NCI-H146 treated with DMSO at 0.1 percent for 48 hours (cell line): ENCODE data around the gene GMFB.

Experiments
- DNase-seq: peaks from one replicate; lab custom pipeline; 2025; ENCODE audit not compliant: unreplicated experiment; lab: John Stamatoyannopoulos, UW

GMFB gene

DNA sequence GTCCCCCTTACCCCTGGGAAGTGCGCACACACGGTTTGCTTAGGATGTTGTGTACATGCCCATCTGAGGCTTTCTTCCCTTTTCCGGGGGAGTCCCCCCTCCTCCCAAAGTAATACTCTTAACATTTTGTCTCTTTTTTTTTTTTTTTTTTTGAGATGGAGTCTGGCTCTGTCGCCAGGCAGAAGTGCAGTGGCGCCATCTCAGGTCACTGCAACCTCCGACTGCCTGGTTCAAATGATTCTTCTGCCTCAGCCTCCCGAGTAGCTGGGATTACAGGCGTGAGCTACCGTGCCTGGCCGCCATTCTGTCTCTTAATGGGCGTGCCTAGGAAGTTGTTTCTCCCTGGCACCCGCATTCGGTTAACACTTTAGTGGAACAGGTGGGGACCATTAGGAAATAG, 4.5 kb upstream of the GMFB start:
- DNase-seq: no peak

DNA sequence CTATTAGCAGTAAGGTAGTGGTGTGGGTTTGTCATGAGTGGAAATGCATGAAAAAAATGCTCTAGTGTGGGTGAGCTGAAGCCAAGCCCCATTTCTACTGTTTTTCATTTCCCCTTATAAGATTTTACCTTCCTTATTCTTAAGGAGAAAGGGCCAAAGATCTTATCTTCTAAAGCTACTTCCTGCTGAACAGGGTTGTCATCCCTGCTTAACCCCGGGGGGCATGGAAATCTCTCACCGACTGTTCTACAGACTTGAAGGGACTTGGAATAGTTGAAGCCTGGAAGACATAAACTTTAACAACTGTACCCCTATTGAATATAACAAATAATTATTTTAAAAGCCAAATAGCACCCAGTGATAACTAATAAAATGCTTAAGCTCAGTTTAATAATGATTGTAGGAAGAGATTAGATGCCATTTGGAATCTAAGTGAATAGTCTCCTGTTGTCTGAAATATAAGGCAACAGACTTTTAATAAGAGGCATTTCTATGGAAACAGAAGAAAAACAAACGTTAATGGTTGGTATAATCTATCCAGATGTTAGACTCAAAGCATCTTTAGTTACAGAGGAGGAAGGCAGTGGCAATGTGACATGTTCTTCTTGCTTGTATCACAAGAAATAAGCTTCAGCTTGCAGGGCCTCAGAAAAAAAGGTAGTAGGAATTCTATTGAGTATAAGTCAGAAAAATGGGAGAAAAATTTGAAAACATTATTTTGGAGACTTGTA, 1.8 kb upstream of the GMFB start:
- DNase-seq: no peak

DNA sequence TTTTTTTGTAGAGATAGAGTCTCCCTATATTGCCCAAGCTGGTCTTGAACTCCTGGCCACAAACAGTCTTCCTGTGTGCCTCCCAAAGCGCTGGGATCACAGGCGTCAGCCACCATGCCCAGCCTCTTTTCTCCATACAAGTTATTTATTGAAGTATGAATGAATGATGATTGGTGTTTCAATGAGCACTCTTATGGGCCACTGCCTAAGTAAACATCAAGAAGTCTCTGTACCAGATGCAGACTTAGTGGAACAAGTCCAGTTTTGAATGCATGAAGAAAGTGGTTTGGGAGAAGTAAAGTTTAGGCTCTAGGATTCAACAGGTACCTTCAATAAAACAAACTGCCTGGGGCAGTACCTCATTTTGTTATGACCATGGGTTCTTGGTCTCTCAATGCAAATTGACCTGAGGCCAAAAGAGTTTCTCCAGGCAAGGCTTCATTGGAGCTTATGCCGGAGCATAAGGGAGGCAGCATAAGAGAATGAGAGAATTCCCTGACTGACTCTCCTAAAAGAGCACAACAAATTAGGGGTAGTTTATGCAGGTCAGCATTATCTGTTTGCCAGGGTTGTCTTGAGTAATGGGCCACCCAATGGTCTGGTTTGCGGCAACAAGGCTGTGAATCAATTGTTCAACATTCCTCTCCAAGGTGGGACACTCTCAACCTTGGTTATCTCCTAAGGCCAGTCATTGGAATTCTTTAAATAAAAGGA, 1.1 kb upstream of the GMFB start:
- DNase-seq: no peak

DNA sequence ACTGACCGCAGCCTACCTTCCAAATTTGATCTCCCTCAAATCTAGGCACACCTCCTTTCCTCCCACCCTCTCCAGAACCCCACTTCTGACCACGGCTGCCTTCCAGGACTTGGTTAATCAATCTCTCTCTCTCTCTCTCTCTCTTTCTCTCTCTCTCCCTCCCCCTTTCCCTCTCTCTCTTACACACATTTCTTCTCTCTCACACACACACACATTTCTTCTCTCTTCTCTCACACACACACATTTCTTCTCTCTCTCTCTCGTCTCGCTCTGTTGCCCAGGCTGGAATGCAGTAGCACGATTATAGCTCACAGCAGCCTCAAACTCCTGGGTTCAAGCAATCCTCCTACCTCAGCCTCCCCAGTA, 521 bp upstream of the GMFB start:
- DNase-seq: no peak

DNA sequence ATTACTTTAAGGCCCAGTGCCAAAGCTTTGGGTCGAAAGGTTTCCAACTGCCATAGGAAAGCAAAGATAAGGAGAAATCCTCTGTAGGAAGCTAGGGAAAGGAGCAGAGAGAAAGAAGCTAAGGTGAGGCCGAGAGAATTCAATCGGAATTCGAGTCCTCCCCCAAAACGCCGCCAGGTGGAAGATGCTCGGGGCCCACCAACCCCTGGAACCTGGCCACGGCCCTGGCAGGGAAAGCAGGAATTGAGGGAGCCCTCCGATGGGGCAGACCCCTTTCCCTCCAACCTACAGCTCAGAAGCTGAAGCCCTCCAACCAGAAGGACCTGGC, 498 bp downstream of the GMFB start:
- DNase-seq: no peak

DNA sequence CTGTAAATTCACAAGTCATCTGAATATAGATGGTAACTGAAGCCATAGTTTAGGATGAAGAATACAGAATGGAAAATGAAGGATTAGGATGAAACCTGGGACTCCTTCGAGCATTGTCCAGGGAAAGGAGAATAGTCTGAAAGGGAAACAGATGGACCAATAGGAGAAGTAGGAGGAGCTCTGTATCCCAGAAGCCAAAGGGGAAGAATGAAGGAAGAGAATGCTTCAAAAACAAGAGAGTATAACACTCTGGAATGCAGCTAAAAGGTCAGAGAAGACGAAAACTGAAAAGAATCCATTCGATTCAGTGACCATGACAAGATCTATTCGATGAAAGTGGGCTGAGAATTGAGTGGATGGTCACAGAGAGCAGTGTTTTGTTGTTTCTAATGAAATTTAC, 1.0 kb downstream of the GMFB start:
- no peak for DNase-seq

DNA sequence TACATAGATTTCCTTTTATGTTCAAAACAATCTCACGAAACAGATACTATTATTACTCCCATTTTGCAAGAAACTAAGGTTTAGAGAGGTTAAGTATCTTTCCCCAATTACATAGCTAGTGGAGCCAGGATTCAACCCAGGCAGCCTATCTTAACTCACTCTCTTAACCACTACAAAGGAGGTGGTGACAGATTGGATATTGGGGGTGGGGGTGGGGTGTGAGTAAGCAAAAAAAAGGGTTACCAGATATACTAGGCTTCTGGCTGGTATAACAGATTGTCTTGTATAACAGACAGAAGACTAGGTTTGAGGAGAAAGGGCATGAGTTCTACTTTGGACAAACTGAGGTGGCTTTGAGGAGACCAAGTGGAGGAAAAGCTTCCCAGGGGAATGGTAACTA, 2.1 kb downstream of the GMFB start:
- DNase-seq: no peak

DNA sequence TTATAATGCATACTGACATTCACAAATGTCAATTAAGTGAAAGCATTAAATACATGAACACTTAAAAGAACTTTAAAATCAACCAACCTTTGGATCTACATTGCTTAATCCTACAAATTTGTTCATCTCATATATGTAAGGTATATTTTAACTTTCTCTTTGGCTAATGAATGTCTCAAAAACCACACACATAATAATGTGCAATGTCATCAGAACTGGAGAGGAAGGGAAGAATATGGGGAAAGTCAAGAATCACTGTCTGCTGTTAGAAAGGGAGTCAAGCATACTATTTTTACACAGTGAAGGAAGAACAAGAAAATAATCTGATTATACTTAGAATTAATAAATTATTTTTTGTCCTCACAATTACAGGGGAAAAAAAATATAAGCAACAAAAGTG, 4.9 kb downstream of the GMFB start:
- no peak for DNase-seq

DNA sequence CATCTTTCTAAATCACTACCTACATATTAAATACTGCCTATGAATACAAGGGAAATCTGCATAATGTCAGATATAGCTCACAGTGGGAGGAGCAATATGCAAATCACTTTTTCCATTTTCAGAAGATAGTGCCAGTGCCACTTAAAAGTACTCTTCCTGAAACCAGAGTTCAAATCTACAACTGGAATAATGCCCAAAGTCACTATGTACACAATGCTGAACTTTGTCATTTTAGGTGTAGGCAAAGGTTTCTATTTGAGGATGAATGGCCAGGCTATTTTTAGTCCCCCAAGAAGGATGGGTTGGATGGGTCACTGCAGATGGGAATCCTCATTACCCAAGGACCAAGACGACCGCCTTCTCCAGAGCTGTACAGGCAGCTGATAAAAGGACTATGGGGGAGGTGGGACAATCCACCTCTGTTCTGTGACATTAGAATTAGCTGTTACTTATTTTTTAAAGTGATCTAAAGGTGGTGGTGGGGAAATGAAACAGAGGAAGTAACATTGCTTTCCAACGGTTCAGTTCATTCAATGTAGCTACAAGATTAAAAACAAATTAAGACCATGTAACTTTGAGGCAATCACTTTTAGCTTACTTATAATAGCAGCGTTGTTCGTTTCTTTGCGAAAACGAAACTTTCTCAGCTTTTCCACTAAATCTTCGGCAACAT, 5.6 kb downstream of the GMFB start:
- no peak for DNase-seq

DNA sequence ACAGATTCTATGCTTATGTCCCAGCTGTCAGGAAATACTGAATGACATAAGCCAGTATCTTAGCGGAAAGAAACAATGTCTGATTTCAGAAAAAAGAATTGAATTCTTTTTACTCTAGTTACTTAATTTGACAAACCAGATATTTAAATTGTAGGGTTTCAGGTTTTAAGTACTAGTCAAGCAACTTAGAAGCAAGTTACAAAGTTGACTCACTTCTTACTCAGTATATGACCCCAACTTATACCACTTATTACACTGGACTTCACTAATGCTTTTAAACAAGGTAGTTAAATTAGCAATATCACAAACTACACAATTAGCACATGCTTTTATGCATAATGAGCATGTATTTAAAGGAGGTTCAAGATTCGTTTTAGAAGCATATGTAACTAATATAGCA, 7.1 kb downstream of the GMFB start:
- DNase-seq: no peak

DNA sequence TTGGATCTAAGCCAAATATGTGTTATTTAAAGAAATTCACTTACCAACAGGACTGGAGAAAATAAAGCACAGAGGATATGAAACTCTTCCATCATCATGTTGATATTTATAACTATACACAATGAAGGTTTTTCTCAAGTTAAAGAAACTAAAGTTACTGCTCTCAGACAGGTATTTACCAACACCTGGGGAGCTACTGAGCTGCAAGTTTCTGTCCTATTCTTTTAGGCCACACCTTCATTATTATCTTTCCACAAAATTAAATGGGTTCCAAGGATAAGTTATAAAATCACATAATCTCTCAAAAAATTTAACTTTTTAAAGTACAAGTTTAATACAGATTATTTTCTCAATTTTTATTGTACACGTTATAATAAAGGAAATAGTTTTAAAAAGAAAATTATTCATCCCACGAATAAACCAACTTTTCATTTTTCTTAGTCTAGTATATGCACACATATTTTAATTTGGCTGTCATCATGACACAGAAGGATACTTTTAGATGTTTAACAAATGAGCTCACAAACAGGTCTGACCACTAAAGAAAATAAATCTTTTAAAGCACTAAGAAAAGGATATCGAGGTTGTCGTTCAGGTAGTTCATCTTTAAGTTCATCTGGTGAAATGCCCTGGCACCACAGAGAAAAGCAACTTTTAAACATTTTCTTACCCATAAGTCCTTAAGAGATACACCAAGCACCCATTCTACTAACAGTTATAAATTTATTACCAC, 7.8 kb downstream of the GMFB start:
- no peak for DNase-seq

DNA sequence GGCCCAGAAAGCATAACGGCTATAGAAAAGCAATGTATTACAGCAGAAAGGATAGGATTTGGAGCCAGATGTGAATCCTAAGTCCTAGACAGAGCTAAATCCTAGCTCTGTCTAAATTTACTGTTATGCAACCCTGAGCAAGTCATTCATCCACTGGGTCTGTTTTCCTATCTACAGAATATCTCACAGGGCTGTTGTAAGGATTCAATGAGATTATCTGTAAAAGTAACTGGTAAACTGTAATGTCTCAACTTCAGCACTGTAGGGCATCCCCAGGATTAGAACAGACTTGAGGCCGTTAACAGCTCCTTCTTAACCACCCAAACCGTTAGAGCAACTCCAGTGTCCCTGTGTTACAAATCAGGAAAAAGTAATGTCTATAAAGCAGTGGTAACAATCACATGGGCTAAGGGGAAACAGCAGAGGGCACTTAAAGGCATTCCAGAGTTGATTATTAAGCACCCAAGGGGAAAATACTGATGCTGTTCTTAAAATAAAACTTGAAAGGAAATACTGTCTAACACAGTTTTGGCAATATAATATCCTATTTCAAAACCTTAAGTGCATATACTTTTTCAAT, 10.1 kb downstream of the GMFB start:
- DNase-seq: no peak

DNA sequence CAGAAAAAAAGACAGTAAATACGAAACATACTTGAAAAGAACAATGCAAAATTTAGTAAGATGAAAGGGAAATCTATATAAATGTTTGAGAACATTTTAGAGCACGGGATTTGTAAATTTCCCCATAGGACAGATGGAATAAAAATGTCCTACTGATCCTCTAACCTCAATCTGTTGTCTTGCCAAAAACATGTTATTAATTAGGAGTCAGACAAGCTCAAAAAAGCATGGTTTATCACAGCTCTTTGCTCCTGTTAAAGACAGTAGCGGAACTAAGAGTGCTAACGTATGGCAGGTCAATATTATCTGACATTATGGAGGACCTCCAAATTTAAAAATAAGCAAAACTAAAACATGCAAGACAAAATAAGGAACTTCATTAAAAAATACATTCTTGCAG, 12.9 kb downstream of the GMFB start:
- no peak for DNase-seq

DNA sequence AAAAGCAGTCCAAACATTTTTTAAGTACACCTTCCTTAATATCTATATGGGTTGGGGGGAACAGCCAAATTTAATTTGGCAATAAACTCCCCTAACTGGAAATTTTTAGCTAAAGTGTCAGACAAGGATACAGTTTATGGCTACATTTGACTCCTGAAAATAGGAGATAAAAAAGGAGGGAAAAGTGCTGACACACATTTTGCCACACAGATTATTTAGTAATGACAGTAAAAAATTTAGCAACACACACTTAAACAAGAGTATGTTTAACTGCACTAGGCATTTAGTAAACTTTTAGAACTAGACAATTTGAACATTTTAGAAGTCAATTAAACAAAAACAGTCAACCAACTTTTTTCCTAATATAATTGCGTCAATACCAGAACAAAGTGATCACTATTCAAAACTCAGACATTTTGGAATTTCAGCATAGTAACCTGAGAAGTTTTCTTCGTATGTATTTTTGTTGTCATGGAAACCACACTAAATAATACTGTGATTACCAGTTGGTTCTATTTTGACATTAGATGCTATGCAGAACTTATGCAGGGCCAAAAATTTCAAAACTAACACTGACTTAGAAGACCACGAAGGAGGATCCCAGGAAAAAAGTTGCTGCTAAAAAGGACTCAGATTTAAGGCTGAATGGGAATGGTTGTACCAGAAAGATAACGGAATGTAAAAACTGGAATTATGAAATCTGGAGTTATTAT, 13.4 kb downstream of the GMFB start:
- no peak for DNase-seq

DNA sequence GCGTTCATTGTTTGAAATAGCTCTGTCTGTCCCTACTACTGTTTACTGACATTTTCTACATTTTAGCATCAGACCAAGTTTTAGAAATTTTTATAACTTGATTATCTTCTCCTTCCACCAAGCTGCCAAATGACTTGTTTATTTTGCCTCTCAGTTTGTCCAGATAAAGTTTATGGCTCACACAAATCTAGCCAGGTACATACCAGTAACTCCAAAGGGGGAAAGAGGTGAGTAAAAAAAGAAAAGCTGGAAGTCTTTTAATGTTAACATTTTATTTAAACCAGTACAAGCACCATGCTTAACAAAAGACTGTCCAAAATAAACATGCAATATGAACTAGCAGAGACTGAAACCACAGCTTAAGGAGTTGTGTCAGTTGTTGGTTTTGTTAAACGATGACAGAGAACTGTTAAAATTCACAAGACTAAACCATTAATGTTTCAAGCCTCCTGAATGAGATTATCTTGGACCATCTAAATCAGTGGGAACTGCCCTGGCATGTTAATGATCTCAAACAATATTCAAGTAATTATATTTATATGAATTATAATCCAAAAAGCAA, 14.5 kb downstream of the GMFB start:
- no peak for DNase-seq

DNA sequence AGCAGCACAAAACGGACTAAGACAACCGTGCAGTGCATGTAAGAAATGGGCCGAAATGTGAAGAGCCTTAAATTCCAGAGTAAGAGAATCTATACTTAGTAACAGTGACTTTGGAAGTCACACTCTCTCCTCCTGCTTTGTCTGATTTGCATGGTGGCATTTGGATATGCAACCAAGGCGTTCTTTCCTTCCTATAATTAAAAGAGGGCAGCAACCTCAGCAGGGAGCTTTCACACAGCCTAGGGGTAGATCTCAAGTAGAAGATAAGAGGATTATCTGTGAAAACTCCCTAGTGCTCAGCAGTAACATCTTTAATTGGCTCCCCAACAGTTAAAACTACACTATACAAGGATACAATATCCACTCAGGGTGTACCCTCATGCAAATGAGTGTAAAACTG, 16.5 kb downstream of the GMFB start:
- no peak for DNase-seq

DNA sequence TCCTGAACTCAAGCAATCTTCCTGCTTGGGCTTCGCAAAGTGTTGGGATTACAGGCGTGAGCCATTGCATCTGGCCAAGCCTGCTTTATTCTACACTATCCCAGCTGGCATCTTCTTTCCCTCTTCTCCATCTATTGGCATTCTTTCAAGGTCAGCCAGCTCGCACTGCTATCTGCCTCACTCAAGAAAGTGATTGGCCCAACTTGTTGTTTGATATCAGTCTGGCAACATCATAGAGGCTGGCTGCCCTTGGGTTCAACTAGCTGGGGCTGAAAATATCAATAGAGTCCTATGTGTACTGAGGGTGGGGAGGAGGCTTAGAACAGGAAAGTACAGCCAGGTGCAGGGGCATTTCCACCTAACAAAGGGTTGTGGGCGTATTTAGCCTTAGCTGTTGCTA, 17.1 kb downstream of the GMFB start:
- DNase-seq: no peak

DNA sequence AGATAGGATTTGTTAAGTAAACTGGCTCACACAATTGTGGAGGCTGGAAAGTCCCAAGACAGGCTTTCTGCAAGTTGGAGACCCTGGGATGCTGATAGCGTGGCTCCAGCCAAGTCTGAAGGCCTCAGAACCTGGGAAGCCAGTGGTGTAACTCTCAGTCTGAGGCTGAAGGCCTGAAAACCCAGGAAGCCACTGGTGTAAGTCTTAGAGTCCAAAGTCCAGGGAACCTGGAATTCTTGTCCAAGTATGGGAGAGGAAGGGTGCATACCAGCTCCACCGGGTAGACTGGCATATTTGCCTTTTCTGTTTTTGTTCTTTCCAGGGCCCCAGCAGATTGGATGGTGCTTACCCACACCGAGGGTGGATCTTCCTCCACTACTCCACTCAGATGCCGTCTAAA, 18.1 kb downstream of the GMFB start:
- no peak for DNase-seq

DNA sequence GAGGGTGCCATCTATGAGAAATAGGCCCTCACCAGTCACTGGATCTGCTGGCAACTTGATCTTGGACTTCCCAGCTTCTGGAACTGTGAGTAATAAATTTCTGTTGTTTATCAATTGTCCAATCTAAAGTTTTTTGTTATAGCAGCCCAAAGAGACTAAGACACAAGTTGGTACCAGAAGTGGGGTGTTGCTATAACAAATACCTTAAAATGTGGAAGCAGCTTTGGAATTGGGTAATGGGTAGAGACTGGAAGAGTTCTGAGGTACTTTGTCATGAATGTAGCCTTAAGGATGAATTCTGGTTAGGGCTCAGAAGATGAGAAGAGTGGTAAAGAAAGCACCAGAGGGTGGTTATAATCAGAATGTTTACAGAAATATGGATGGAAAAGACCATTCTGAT, 21.5 kb downstream of the GMFB start:
- DNase-seq: no peak

DNA sequence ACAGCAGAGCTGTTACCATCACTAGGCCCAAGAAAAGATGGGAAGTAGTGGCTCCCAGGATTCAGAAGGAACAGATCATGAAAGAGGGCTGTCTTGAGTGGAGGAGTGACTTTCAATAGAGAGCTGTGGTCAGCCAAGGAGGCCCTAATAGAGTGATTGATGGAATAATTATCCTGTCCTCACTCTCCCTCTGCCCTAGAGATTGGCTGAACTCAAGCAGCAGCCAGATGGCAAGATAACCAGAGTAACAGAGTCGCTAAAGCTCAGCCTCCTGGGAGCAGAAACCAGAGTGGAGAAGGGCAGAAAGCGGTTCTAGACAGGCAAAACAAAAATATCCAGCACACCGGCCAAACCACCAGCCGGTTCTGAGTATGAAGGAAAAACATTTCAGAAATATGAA, 23.1 kb downstream of the GMFB start:
- no peak for DNase-seq

DNA sequence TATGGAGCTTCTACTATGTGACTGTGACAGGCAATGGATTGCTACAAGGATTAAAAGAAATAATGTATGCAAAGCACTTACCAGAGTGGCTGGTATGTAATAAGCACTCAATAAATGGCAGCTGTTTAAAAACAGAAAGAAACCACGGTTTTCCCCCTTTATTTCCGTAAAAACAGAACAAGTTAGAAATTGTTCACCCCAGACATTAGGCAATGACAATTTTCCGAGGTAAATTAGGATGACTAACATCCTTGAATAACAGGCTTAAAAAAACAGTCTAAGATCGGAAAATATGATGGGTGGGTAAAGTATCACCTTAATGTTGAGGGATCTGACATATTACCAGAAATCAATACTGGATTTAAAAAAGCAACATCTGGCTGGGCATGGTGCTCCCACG, 26.7 kb downstream of the GMFB start:
- no peak for DNase-seq
